SU-DHL-6 (cell line): Measurements from ENCODE around the gene PLEKHA7.

Experiments used
- H2AFZ ChIP-seq: fragments of 200-600 bp; sonication (generic); 2 replicates; pipeline ENCODE4 v1.6.1; 2014; ENCODE audit warnings: low read depth, mild to moderate bottlenecking, moderate library complexity, mixed read lengths, antibody characterized with exemption, low read length; ENCODE audit not compliant: severe bottlenecking
- H3F3A ChIP-seq: fragments of 200-600 bp; shearing (Covaris generic); 2 replicates; pipeline ENCODE4 v1.6.0; 2016; ENCODE audit warnings: antibody characterized with exemption, mild to moderate bottlenecking; ENCODE audit not compliant: insufficient read depth
- H3K27ac ChIP-seq: fragments of 200-600 bp; sonication (generic); 2 replicates; pipeline ENCODE4 v1.5.1; 2016; ENCODE audit warnings: low read depth, mild to moderate bottlenecking, low read length, moderate library complexity, mixed read lengths
- H3K27me3 ChIP-seq: fragments of 200-600 bp; sonication (generic), shearing (Covaris generic); 2 replicates; pipeline ENCODE4 v1.6.0; 2014; ENCODE audit warnings: mild to moderate bottlenecking, low read length
- H3K36me3 ChIP-seq: fragments of 200-600 bp; sonication (generic); 2 replicates; pipeline ENCODE4 v1.6.1; 2014; ENCODE audit warnings: mild to moderate bottlenecking, low read length, mixed read lengths
- H3K4me2 ChIP-seq: fragments of 300-600, 200-600 bp; shearing (Covaris generic), sonication (generic); 2 replicates; pipeline ENCODE4 v1.6.0; 2014; ENCODE audit warnings: low read length, low read depth, mild to moderate bottlenecking; ENCODE audit not compliant: poor library complexity, severe bottlenecking
- H3K4me3 ChIP-seq: fragments of 200-600 bp; sonication (generic); 2 replicates; pipeline ENCODE4 v1.5.1; 2014; ENCODE audit warnings: antibody characterized with exemption, low read length, mild to moderate bottlenecking, mixed read lengths; ENCODE audit not compliant: insufficient read depth, poor library complexity, severe bottlenecking
- H3K79me2 ChIP-seq: fragments of 200-600 bp; sonication (generic); 2 replicates; pipeline ENCODE4 v1.6.1; 2014; ENCODE audit warnings: mild to moderate bottlenecking, low read length, moderate library complexity; ENCODE audit not compliant: insufficient read depth
- H3K9ac ChIP-seq: fragments of 200-600 bp; sonication (generic); 2 replicates; pipeline ENCODE4 v1.7.0; 2014; ENCODE audit warnings: mild to moderate bottlenecking, low read length
- H3K9me2 ChIP-seq: fragments of 200-600 bp; sonication (generic); replicated peaks from 2 replicates; pipeline ENCODE4 v1.6.1; 2014; ENCODE audit warnings: low read length; ENCODE audit not compliant: insufficient read depth
- H3K9me3 ChIP-seq: fragments of 200-600 bp; sonication (generic); 2 replicates; pipeline ENCODE4 v1.6.1; 2014; ENCODE audit warnings: low read length, mixed read lengths; ENCODE audit not compliant: insufficient read depth
- H4K20me1 ChIP-seq: fragments of 200-600 bp; sonication (generic); 2 replicates; pipeline ENCODE4 v1.6.1; 2014; ENCODE audit warnings: low read depth, mild to moderate bottlenecking, antibody characterized with exemption, low read length, moderate library complexity, mixed read lengths
- EZH2phosphoT487 ChIP-seq: fragments of 200-600 bp; sonication (generic), shearing (Covaris generic); conservative IDR thresholded peaks from 2 replicates; pipeline ENCODE4 v1.6.1; 2018; ENCODE audit warnings: mild to moderate bottlenecking, antibody characterized with exemption, low read length, moderate library complexity, mixed read lengths
- TF ChIP-seq, protein P1 (sequence below): fragments of 200-600 bp; sonication (generic); IDR thresholded peaks from one replicate; pipeline ENCODE4 v1.5.1; 2017; ENCODE audit warnings: antibody characterized with exemption, mild to moderate bottlenecking, low read length, moderate library complexity; ENCODE audit not compliant: insufficient read depth, poor library complexity, severe bottlenecking

Gene PLEKHA7

DNA sequence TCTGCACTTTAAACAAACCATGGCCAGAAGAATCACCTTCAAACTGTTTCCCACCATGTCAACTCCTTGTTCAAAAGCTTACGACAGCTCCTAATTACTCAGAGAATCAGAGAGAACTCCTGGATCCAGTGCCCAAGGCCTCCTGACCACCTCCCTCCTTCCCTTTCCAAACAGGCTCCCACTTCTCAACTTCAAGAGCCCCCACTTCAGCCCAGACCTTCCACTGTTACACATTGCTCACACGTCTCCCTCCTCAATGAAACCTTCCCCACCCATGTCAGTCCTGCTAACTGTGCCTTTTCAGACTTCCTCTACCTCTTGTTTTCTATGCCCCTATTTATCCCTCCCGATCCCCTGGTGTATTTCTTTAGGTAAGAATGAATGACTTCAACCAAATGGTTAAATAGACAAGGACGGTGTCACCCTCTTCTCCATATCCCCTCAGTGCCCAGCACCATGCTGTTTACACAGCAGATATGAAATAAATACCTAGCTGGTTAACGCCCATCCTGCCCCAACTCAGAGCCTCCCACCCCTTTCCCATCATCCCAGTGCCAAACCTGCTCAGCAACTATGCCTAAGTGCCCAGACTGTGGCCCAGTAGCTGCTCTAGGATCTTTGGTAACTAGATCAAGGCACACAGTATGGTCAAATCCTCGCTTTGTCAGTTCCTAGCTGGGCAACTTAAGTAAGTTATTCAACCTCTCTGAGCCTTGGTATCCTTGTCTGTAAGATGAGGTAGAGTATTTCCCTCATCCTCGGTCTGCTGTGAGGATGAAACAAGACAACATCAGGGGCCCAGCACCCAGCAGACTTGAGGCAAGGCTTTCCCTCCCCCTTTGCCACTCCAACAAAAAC lies 36.8 kb downstream of the PLEKHA7 start:
- H3K27me3 ChIP-seq = no peaks in the 10 kb centered on the region
- no peaks in the 10 kb centered on the region for H4K20me1 ChIP-seq
- no peak for TF ChIP-seq EZH2phosphoT487
- TF ChIP-seq, protein P1, sequence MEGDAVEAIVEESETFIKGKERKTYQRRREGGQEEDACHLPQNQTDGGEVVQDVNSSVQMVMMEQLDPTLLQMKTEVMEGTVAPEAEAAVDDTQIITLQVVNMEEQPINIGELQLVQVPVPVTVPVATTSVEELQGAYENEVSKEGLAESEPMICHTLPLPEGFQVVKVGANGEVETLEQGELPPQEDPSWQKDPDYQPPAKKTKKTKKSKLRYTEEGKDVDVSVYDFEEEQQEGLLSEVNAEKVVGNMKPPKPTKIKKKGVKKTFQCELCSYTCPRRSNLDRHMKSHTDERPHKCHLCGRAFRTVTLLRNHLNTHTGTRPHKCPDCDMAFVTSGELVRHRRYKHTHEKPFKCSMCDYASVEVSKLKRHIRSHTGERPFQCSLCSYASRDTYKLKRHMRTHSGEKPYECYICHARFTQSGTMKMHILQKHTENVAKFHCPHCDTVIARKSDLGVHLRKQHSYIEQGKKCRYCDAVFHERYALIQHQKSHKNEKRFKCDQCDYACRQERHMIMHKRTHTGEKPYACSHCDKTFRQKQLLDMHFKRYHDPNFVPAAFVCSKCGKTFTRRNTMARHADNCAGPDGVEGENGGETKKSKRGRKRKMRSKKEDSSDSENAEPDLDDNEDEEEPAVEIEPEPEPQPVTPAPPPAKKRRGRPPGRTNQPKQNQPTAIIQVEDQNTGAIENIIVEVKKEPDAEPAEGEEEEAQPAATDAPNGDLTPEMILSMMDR = no peak
- no peak overlapping the region for H3K4me2 ChIP-seq
- H3K36me3 ChIP-seq = no peaks in the 10 kb centered on the region
- H3F3A ChIP-seq = no peaks in the 10 kb centered on the region
- H3K9ac ChIP-seq = no peak overlapping the region
- no peak overlapping the region for H2AFZ ChIP-seq
- H3K79me2 ChIP-seq = no peaks in the 10 kb centered on the region
- no peaks in the 10 kb centered on the region for H3K9me2 ChIP-seq
- H3K4me3 ChIP-seq = no peak overlapping the region
- H3K9me3 ChIP-seq = no peaks in the 10 kb centered on the region
- H3K27ac ChIP-seq = no peak overlapping the region

DNA sequence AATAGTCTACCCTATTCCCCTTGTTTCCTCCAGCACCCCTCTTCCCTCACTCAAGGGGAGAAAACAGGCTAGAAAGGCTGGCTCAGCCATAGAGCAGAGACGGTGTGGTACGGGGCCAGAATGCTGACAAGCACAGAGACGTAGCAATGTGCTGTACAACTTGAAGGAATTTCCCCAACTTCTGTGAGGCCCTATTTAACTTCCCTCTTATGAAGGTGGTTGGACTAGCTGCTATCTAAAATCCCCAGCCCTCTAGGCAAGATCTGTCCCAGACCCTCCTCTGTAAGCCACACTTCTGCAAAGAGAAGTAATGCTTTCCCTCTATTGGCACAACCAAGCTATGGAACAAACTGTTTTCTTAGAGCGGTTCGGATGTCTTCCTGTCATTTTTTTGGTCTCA lies 37.8 kb downstream of the PLEKHA7 start:
- no peaks in the 10 kb centered on the region for H3K79me2 ChIP-seq
- H3F3A ChIP-seq = no peaks in the 10 kb centered on the region
- H3K27ac ChIP-seq = no peak overlapping the region
- no peak overlapping the region for H3K4me3 ChIP-seq
- no peaks in the 10 kb centered on the region for H3K9me3 ChIP-seq
- no peaks in the 10 kb centered on the region for H3K36me3 ChIP-seq
- TF ChIP-seq, protein P1 = no peak
- TF ChIP-seq EZH2phosphoT487 = no peak
- no peaks in the 10 kb centered on the region for H3K9me2 ChIP-seq
- H2AFZ ChIP-seq = no peak overlapping the region
- no peak overlapping the region for H3K4me2 ChIP-seq
- H3K27me3 ChIP-seq = no peaks in the 10 kb centered on the region
- no peak overlapping the region for H3K9ac ChIP-seq
- H4K20me1 ChIP-seq = no peaks in the 10 kb centered on the region

DNA sequence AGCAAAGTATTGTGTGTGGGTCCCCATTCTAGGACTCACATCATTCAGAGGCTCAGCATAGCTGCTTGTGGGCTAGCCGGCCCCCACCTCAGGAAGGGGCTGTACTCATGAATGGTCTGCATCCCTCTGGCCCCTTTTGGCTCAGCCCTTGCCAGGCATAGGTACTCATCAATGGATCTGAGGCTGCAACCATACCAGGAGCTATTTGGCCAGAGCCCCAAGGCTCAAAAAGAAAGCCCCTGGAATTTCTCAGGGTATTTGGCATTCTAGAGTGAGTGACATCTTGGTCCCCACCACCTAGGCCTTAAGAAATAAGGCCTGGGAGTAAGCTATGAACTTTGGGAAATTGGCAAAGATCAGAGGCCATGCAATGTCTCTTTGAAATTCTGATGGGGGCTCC lies 38.3 kb downstream of the PLEKHA7 start:
- H3K4me2 ChIP-seq = no peak overlapping the region
- no peak overlapping the region for H2AFZ ChIP-seq
- no peaks in the 10 kb centered on the region for H3F3A ChIP-seq
- no peak overlapping the region for H3K9ac ChIP-seq
- no peaks in the 10 kb centered on the region for H3K9me2 ChIP-seq
- no peak for TF ChIP-seq EZH2phosphoT487
- TF ChIP-seq, protein P1 = no peak
- no peaks in the 10 kb centered on the region for H3K36me3 ChIP-seq
- H3K27ac ChIP-seq = no peak overlapping the region
- no peak overlapping the region for H3K4me3 ChIP-seq
- H3K79me2 ChIP-seq = no peaks in the 10 kb centered on the region
- no peaks in the 10 kb centered on the region for H3K9me3 ChIP-seq
- no peaks in the 10 kb centered on the region for H3K27me3 ChIP-seq
- H4K20me1 ChIP-seq = no peaks in the 10 kb centered on the region
